HEK293T (cell line): ENCODE measurements around the gene TMEM134.

Experiments used
- CTCF ChIA-PET: fragments of 350-600 bp; formaldehyde crosslinking; extraction: SDS; loops from one replicate; lab custom pipeline; 2021; ENCODE audit warnings: antibody characterized with exemption, inconsistent platforms; lab: Yijun Ruan, JAX
- POLR2A ChIA-PET: fragments of 350-600 bp; formaldehyde crosslinking; extraction: SDS; loops from one replicate; lab custom pipeline; 2020; ENCODE audit warnings: antibody characterized with exemption, inconsistent platforms; lab: Yijun Ruan, JAX
- DNase-seq: peaks from one replicate; pipeline ENCODE4 v3.0.0; 2012; ENCODE audit warnings: mixed read lengths; ENCODE audit errors: extremely low spot score
- ARNT ChIP-seq: fragments of 450-650 bp; IDR thresholded peaks from 2 replicates; pipeline ENCODE4 v1.6.1; 2017; ENCODE audit warnings: mild to moderate bottlenecking
- BHLHE40 ChIP-seq: fragments of 450-650 bp; IDR thresholded peaks from 2 replicates; pipeline ENCODE4 v1.6.1; 2016; ENCODE audit warnings: mild to moderate bottlenecking, moderate library complexity, borderline replicate concordance
- CTBP1 ChIP-seq: fragments of 450-650 bp; IDR thresholded peaks from 2 replicates; pipeline ENCODE4 v1.6.1; 2016; ENCODE audit warnings: borderline replicate concordance
- ELF4 ChIP-seq: fragments of 450-650 bp; IDR thresholded peaks from 2 replicates; pipeline ENCODE4 v1.6.1; 2017; ENCODE audit warnings: antibody characterized with exemption
- FOXA1 ChIP-seq: fragments of 450-650 bp; IDR thresholded peaks from 2 replicates; pipeline ENCODE4 v1.6.1; 2016; ENCODE audit warnings: mild to moderate bottlenecking
- FOXK2 ChIP-seq: fragments of 450-650 bp; IDR thresholded peaks from 2 replicates; pipeline ENCODE4 v1.6.1; 2016; ENCODE audit warnings: mild to moderate bottlenecking
- FOXM1 ChIP-seq: fragments of 450-650 bp; IDR thresholded peaks from 2 replicates; pipeline ENCODE4 v1.6.1; 2017; ENCODE audit warnings: mild to moderate bottlenecking, borderline replicate concordance
- HDGF ChIP-seq: fragments of 450-650 bp; IDR thresholded peaks from 2 replicates; pipeline ENCODE4 v1.6.1; 2017; ENCODE audit warnings: antibody characterized with exemption, borderline replicate concordance
- L3MBTL2 ChIP-seq: fragments of 450-650 bp; conservative IDR thresholded peaks from 2 replicates; pipeline ENCODE4 v1.6.1; 2016; ENCODE audit warnings: mild to moderate bottlenecking
- LEF1 ChIP-seq: fragments of 450-650 bp; IDR thresholded peaks from 2 replicates; pipeline ENCODE4 v1.6.1; 2017; ENCODE audit warnings: mild to moderate bottlenecking, borderline replicate concordance
- NFRKB ChIP-seq: fragments of 450-650 bp; IDR thresholded peaks from 2 replicates; pipeline ENCODE4 v1.6.1; 2016; ENCODE audit warnings: mild to moderate bottlenecking, moderate library complexity
- SP1 ChIP-seq: fragments of 450-650 bp; IDR thresholded peaks from 2 replicates; pipeline ENCODE4 v1.6.1; 2017
- SUZ12 ChIP-seq: fragments of 450-650 bp; IDR thresholded peaks from 2 replicates; pipeline ENCODE4 v1.6.1; 2016; ENCODE audit warnings: mild to moderate bottlenecking
- TARDBP ChIP-seq: fragments of 450-650 bp; IDR thresholded peaks from 2 replicates; pipeline ENCODE4 v1.6.1; 2016
- ZNF384 ChIP-seq: fragments of 450-650 bp; IDR thresholded peaks from 2 replicates; pipeline ENCODE4 v1.6.1; 2016
- TF ChIP-seq, protein P1 (sequence below): fragments of 450-650 bp; IDR thresholded peaks from 2 replicates; pipeline ENCODE4 v1.6.1; 2016

Gene TMEM134

DNA sequence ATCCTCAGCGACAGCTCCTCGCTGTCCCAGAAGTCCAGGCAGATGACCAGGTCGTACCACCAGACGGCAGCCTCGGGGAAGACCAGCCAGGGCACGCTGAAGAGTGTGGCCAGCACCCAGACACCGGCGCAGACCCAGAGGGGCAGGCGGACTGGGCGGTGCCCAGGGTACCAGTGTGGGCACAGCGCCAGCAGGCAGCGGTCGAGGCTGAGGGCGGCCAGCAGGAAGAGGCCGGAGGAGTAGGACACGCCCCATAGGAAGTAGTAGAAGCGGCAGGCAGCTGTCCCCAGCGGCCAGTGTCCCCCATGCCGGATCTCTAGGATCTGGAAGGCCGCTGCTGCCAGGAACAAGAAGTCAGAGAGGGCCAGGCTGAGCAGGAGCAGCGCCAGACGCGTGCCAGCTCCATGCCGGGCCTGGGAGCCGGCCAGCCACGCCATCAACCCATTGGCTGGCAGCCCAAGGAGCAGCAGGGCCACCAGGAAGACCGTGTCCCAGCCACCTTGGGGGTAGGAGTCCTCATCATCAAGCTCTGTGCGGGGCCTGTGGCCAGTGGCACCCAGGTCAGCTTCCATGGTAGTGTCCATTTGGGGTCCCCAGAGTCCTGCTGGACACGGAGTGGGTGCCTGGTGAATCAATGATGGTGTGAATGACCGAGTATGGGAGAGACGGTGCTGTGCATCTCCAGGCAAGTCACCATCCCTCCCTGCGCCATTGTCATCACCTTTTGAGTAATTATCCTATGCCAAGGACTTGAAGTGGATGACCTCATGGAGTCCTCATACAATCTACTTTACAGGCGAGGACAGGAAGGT, 16.7 kb downstream of the TMEM134 start, which contains the start of gene GPR152:
TSS of gene GPR152 (minus strand) at position 589 of the 812 bp plus-strand sequence. CDS start at position 584, 5 bp downstream.
- no peak for TF ChIP-seq CTBP1
- CTCF ChIA-PET = no interaction called here
- no peak for DNase-seq
- POLR2A ChIA-PET = interaction anchor here (0.9 to 1.5 kb wide), 4 partner anchors 13 to 61 kb away, joined by 3 to 5 read pairs (median 3); partner anchors contain the start of genes PPP1CA and RAD9A

DNA sequence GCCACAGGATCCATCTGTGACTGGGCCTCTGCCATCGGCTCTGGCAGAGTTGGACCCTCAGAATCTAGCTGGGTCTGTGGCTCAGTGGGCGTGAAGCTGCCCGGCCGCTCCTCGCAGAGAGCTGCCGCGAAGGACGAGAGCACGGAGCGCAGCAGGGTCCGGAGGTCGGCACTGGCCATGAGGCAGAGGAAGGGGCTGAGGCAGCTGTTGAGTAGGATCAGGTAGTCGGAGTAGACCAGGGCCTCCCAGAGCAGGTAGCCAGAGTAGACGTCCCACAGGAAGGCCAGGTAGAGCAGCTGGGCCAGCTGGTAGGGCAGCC, 17.4 kb downstream of the TMEM134 start:
- POLR2A ChIA-PET = interaction anchor here (0.9 to 1.5 kb wide), 5 partner anchors 9 to 60 kb away, joined by 3 to 5 read pairs (median 3); partner anchors contain the start of genes PPP1CA and RAD9A
- TF ChIP-seq NFRKB (no peak), ARNT (no peak), ZNF384 (no peak), SP1 (no peak), TARDBP (no peak), LEF1 (no peak), FOXK2 (no peak), FOXM1 (no peak), ELF4 (no peak), FOXA1 (no peak), CTBP1 (no peak)
- TF ChIP-seq, protein P1, sequence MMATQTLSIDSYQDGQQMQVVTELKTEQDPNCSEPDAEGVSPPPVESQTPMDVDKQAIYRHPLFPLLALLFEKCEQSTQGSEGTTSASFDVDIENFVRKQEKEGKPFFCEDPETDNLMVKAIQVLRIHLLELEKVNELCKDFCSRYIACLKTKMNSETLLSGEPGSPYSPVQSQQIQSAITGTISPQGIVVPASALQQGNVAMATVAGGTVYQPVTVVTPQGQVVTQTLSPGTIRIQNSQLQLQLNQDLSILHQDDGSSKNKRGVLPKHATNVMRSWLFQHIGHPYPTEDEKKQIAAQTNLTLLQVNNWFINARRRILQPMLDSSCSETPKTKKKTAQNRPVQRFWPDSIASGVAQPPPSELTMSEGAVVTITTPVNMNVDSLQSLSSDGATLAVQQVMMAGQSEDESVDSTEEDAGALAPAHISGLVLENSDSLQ = no peak
- DNase-seq = no peak
- CTCF ChIA-PET = no interaction called here

DNA sequence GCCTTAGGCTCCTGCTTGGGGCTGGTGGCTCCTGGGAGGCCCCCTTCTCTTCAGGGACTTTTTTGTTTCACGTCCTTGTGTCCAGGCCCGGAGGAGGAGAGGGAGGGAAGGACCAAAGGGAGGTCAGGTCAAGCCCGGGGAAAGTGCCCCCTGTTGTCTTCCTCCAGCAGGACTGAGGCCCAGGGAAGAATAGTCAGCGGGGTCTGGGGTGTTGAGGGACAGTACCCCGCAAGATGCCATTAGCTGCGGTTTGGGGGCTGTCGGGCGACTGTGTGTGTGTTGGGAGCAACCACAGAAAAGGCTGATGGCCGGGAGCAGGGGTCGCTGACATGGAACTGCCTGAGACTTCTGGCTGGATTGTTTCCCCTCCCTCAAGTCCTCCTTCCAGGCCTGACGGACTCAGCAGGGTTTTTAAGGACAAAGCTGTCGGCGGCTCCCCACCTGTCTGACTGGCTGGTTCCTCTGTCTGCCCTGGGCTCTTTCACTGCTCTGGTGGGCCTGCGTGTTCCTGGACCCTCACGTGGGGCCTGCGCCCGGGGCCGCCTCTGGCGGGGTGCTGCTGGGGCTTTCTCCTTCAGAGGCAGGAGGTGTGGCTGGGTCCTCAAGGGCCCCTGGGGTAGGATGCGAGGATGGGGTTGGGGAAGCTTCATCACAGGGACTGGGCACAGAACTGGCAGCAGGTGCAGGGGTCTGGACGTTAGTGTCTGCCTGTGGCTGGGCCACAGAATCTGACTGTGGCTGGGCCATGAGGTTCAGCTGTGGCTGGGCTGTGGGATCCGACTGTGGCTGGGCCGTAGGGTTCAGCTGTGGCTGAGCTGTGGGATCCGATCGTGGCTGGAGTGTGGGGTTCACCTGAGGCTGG, 18.0 kb downstream of the TMEM134 start:
- CTCF ChIA-PET = no interaction called here
- no peak for TF ChIP-seq NFRKB
- no peak for TF ChIP-seq LEF1
- no peak for TF ChIP-seq SUZ12
- TF ChIP-seq FOXA1 = no peak
- TF ChIP-seq SP1 = no peak
- no peak for TF ChIP-seq TARDBP
- POLR2A ChIA-PET = interaction anchor here (0.9 to 1.4 kb wide), 5 partner anchors 9 to 59 kb away, joined by 3 to 5 read pairs (median 3); partner anchors contain the start of genes PPP1CA and RAD9A
- no peak for DNase-seq

DNA sequence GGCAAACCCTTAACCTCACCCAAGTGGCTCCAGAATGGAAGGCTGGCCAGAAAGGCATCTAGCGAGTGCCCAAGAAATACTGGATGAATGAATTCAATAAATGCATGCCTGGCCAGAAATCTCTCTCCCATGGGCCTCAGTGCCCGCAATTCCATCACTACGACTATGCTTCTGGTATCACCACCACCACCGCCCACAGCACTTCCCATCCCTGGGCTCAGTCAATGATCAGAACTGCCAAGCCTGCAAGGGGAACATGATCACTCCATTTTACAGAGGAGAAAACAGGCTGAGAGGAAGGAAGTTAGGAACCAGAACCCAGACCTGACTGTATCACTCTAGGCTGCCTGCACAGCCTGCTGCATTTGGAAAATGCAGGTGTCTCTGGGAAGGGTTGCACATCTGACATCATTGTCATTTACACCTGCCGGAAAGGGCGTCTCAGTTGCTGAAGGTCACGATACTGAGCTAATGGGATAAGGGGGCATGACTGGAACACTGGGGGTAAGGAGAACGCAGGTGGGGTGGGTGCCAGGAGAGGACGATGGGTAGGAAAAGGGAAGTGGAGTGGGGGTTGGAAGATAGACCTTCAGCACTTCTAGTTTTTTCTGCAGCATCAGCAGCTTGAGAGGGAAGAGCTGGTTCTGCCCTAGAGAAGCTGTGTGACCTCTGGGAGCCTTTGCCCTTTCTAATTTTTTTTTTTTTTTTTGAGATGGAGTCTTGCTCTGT, 19.8 kb downstream of the TMEM134 start:
- POLR2A ChIA-PET = interaction anchor here (1.2 kb wide), 1 partner anchor 34 kb away, joined by 3 read pairs; the partner anchor contains the start of gene AIP
- TF ChIP-seq SP1 = no peak
- TF ChIP-seq FOXM1 = no peak
- no peak for TF ChIP-seq FOXA1
- no peak for TF ChIP-seq ELF4
- no peak for TF ChIP-seq HDGF
- no peak for TF ChIP-seq NFRKB
- no peak for TF ChIP-seq L3MBTL2
- no peak for TF ChIP-seq ARNT
- TF ChIP-seq CTBP1 = no peak
- TF ChIP-seq SUZ12 = no peak
- TF ChIP-seq, protein P1 = no peak
- no peak for TF ChIP-seq FOXK2
- no peak for TF ChIP-seq ZNF384
- TF ChIP-seq TARDBP = no peak
- no peak for TF ChIP-seq BHLHE40
- no peak for TF ChIP-seq LEF1
- DNase-seq = no peak
- CTCF ChIA-PET = interaction anchor here (0.6 to 0.7 kb wide), 2 partner anchors 31 to 941 kb away, joined by 3 read pairs; no protein-coding TSS in a partner anchor

DNA sequence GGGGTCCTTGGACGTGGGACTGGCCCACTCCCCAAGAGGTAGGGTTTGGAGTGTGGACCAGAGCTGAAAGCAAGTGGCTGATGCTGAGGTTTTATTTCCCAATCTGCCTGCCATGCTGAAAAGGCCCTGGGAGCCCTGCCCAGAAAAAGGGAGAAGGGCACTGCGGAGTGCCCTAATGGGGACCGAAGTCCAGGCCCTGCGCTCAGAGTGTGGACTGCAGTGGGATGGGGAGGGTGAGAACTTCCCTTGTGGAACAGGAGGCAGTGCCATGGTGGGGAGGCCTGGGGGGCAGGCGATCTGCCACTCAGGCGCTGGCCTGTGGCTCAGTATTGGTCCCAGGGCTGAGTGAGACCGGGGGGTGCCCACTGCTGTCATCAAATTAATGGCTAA, 20.8 kb downstream of the TMEM134 start:
- CTCF ChIA-PET = no interaction called here

More for the DNA sequence above, 20.8 kb downstream of the TMEM134 start:
- DNase-seq = no peak
- POLR2A ChIA-PET = no interaction called here
- TF ChIP-seq NFRKB = no peak
- no peak for TF ChIP-seq ZNF384
- TF ChIP-seq, protein P1 = no peak
- no peak for TF ChIP-seq HDGF
- TF ChIP-seq BHLHE40 = no peak
- no peak for TF ChIP-seq SUZ12
- TF ChIP-seq FOXK2 = no peak
- no peak for TF ChIP-seq ARNT
- TF ChIP-seq TARDBP = no peak
- TF ChIP-seq SP1 = no peak
- TF ChIP-seq ELF4 = no peak
- TF ChIP-seq CTBP1 = no peak
- TF ChIP-seq FOXM1 = no peak
- TF ChIP-seq L3MBTL2 = no peak
- TF ChIP-seq LEF1 = no peak
